A549 (cell line): ENCODE data around the gene SPSB4.

Experiments used
- MAX ChIP-seq: IDR thresholded peaks from 2 replicates; pipeline ENCODE4 v1.6.1; 2012
- RAD21 ChIP-seq, 2 experiments: fragments of >200 bp in 1 of 2; sonication (Bioruptor Twin) in 1 of 2; formaldehyde crosslinking in 1 of 2; IDR thresholded peaks in 1 of 2; conservative IDR thresholded peaks in 1 of 2; 2 replicates in 1 of 2; 3 replicates in 1 of 2; pipeline ENCODE4 v1.6.1; 2012 to 2018; ENCODE audit warnings: inconsistent platforms in 1 of 2
- RARB ChIP-seq: fragments of 250-450 bp; sonication (Bioruptor Pico); IDR thresholded peaks from 2 replicates; pipeline ENCODE4 v1.8.0; 2021; ENCODE audit warnings: mild to moderate bottlenecking, moderate library complexity
- ZC3H11A ChIP-seq: fragments of 450-650 bp; IDR thresholded peaks from 2 replicates; pipeline ENCODE4 v1.6.1; 2014; ENCODE audit warnings: antibody characterized with exemption, mild to moderate bottlenecking

GRCh38 chr3:141065841-141066805 lies 15.0 kb downstream of the SPSB4 start:
- TF ChIP-seq MAX (no peak), RARB (CRISPR knock-in tag) (no peak), ZC3H11A (no peak), RAD21 (conservative IDR thresholded peaks at IDR 0.05 in 1 of 2, IDR thresholded peaks at IDR 0.05 in 1 of 2) (no peak)
